GM21619 (cell line): ENCODE data around the gene KIF16B.

Source experiments
- ATAC-seq: cut with Tn5 transposase; IDR thresholded peaks from one replicate; pipeline ENCODE4 v1.9.1; 2021; ENCODE audit not compliant: unreplicated experiment

KIF16B gene

DNA sequence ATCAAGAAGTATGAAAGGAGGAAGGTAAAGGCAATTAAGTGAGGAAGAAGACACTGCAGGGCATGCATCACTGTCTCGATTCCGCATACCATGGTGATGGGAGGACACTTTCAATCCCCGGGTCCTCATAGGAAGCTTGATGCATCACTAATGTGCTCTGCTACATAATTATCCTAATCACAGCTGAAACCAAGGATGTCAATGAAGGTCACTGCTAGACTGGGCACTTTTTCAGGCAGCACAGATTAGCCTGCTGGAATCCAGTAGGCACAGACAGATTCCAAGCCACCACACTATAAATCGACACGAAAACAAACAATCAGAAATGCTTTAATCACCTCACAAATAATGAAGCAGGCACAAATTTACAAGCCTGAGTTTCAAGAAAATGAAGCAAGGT lies 206.7 kb downstream of the KIF16B start:
- no peak for ATAC-seq

DNA sequence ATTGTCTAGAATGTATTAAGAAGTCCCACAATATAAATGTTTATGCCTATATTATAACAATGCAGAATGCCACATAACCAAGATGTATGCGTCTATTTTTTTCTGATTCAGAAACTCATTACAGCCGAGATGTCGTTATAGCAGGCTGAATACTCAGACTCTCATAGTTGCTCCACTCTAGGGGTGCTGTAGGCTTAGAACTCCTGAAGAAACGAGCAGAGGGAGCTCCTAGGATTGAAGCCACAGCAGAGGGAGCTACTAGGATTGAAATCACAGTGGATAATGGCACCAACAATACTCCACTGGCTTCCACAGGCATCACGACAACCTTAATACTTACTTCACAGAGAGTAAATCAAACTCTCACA lies 208.9 kb downstream of the KIF16B start:
- no peak for ATAC-seq

DNA sequence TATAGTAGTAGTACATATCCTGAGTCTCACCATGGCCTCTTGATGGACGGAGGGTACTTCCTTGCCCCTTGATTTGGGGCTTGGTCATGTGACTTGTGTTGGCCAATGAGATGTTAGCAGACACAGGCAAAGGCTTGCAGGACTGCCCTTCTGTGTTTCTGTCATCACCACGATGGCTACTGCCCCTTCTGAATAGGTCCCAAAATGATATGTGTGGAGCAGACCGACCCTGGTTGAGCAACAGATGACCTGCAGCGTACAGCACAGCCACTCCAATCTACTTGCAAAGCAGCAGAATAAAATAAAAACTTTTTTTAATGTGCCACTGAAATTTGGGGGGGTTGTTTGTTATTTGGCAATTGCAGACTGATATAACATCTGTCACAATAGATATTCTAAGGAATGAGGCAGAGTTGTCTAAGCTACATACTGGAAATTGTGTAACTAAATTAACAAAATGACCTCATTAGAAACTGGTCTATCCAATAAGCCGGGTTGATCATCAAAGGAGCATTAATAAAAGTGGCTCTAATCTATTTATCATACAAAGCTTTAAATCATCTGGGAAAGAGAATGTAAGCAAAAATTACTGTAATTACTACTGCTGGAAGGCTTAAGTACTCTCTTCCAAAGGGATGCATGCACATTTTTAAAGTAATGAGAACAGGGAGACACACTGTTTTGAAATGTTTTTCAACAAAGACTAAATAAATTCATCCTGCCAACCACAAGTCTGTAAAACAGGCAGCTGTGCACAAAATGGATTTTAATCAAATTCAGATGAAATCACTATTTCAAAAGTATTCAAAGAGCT lies 209.5 kb downstream of the KIF16B start:
- no peak for ATAC-seq

DNA sequence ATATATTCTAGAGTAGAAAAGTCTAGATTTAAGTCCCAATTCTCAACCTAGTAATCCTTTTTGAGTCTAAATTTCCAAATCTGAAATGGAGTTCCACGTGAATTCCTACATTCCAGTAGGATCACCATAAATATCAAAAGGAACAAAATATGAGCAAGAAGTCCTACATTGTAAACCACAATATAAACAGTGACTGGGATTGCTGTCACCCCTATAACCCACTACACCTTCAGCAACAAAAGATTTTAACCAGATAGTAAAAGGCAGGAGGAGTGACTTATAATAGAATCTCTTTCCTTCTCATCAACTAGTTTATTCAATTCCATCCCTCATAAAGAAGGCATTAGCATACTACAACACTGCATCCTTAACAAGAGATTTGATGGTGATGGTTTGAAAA lies 210.6 kb downstream of the KIF16B start:
- ATAC-seq: no peak

DNA sequence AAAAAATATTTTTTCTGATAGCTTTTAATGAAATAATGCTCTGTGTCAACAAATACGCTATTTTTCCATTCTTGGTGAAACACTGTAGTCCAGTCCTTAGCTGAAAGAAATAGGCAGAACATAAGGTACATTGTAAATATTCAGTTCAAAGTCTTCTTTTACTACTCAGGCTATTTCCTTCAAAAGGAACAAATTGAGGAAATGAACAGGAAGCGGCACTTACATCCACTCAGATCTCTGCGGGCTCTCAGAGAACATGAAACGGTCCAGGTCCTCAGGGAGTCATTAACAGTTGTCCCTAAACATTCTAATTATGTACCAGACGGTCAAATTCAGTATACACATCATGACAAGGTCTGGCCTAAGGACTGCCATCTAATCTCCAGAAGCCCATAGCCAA lies 212.6 kb downstream of the KIF16B start:
- ATAC-seq: no peak

DNA sequence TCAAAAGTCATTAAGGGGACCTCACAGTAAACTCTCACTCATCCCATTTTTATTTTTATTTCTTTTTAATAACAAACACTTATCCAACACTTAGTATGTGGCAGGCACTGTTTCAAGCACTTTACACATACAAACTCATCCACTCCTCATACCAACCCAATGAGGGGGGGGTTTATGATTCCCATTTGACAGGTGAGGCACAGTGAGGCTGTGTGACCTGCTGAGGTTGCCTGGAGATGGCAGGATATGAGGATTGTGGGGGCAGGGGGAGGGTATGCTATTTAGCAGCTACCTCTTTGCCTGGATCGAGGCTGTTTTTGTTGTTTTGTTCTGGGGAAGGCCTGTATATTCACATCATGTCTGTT lies 219.8 kb downstream of the KIF16B start:
- ATAC-seq: no peak

DNA sequence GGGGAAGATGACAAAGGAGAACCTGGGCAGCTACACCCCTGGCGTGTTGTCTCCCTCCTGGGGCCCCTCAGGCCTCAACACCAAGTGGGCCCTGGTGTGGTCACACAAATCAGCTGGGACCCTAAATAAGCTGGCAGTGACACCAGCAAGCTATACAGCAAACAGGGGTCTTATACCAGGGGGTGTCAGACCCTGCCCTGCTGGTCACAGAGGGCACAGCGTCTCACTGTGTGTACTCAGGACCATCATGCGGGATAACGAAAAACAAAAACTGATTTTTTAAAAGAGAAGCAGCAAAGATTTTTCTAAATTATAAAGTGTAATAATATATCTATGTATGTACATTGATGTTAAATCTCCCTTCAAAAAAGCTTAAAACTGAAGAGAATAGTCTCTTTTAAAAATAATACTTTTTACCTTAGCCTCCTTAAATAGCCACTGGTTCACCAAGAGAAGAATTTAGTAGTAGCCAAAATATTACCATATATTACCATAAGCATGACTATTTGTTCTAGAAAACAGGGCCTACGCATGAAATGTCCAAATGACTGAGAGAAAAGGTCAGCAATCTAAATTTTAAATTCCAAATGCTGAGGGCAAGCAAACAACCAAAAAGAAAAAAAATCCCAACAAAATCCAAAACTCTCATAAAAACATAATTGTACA lies 220.4 kb downstream of the KIF16B start:
- no peak for ATAC-seq

DNA sequence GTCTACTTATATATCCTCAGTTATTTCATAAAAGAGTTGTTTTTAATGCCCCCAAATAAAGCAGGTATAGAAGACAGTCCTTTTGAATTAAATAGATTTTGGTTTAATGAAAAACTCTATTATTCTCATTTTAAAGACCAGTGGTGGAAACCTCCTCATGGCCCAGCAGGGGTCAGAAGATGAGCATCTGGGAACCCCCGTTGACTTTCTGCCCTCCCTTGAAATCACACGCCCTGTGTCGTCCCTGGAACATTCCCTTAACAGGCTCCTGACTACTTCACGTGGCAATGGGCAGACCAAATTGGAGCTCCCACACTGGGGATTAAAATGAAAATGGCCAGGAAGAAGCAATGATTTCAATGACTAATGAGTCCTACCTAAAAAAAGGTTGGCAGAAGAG lies 220.9 kb downstream of the KIF16B start:
- no peak for ATAC-seq

DNA sequence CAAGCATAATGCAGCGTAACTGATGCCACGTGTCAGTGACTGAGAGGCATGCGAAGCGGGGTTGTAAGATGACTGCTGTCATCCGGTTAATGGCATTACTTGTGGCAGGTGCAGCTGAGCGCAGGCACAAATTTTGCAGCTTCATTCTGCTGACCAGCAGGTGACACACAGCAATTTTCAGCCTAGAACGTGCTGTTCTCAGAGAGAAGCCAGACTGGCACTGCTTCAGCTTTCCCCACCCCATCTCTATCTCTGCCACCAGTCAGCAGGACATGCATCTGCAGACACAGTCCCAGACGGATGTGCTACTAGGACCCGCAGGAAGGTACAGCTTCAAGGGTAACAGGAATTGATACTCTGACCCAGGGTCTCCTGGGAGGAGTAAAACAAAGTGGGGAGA lies 221.8 kb downstream of the KIF16B start:
- ATAC-seq: no peak

DNA sequence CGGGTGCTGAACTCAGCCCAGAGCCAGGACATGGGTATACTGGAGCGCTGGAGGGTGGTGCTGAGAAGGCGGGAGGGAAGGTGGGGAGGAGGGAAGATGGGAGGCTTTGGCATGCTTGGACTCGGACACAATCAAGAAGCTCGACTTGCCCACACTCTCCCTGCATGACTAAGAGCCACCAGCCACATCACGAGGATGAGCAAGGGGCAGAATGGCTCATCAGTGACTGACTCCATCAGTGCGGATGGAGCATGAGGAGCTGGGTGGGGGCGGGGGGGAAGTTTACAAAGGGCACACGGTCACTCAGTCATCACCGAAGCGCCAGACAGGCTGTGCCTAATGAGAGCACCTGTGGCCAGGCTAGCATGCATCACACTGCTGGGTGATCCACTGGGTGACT lies 222.8 kb downstream of the KIF16B start:
- no peak for ATAC-seq

DNA sequence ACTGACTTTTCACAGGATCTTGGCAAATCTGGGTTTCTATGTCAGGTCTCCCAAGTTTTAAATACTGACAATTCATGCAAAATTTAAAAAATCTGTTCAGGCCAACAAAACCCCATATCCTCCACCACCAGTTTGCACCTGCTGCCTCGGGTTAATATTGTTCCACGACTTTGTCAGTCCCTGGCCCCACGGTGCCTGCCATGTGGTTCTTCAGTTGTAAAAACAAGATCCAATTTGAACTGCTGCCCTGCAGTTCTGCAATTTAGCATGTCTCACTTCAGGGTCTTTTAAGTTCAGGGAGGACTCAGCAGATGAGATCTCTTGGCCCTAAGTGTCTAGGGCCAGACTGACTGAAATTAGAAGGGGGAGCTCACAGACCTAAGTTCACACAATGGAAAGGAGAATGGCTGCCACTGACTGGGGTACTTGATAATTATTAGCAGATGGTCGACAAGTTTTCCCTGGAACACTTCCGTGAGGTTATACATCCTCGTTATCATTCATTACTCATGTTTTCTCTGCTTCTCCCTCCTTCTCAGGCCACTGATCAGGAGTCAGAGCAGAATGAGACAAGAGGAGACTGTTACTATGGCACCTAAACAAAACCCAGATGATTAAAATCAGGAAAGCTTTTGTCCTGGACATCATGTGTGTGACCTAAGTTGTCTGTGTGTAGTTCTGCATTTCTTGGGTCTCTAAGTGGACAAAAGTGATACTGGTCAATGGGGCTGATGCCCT lies 223.6 kb downstream of the KIF16B start:
- ATAC-seq: no peak

DNA sequence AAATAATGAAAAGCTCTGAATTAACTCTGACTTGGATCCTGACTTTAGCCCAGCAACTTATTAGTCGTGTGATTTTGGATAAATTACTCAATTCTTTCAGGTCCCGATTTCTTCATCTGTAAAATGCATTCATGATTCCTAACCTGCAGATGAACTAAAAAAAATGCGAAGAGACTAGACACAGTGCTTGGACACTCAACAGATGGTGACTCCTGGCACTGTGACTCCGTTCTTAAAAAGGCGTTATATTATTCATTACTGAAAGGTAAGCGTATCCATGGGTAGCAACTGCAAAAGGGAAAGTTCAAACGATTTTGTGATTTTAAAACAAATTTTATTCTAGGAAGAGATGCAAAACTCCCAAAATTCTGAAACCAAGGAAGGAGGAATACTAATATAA lies 226.3 kb downstream of the KIF16B start:
- ATAC-seq: no peak

DNA sequence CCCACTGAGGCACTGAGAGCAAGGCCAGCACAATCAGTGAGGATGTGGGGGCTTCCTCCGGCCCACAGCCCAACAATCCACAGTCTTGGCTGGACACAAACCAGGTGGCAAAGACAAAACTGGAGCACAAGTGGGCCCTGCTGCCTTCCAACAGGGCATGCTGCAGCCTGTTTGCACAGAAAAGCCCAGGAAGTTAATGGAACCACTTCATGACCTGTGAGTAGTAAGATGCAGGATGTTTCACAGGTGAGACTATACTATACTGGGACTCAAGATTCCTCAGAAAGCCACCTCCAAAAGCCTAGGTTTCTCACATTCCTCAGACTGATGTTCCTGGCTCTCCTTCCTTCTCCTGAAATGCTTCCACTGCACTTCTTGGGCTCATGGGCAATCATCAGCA lies 235.5 kb downstream of the KIF16B start:
- ATAC-seq: no peak

DNA sequence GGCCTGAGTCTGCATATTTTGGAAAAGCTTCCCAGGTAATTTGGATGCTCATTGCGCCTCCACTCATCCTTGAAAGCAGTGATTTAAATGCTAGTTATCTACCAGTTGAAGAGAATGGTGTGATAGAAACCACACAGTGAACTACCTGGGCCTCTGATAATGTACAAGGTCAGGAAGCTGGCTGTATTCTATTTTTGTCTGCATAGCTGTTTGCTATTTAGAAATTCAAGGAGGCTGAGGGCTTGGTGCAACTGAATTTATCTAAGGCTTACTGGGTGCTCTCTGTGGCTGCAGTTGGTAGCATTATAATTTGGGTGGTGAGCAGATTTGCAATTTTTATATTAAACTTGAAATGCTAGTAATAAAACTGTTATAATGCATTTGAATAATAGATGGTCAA lies 245.6 kb downstream of the KIF16B start:
- no peak for ATAC-seq

DNA sequence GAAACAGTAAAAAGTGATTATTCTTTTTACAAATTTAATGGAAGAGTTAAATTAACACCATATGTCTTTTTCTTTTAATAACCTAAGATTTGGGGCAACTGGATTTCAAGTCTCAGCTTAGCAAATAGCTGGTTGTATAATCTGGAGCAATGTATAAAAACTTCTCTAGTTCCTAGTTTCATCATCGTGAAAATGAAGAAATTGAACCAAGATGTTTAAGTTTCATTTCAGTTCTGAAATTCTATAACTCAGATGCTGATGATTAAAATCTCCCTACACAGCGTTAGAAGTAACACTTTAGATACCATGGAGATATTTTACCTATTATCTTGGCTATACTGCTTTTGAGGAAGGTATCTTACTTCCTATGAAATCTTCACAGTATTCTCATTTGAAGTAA lies 252.0 kb downstream of the KIF16B start:
- no peak for ATAC-seq

DNA sequence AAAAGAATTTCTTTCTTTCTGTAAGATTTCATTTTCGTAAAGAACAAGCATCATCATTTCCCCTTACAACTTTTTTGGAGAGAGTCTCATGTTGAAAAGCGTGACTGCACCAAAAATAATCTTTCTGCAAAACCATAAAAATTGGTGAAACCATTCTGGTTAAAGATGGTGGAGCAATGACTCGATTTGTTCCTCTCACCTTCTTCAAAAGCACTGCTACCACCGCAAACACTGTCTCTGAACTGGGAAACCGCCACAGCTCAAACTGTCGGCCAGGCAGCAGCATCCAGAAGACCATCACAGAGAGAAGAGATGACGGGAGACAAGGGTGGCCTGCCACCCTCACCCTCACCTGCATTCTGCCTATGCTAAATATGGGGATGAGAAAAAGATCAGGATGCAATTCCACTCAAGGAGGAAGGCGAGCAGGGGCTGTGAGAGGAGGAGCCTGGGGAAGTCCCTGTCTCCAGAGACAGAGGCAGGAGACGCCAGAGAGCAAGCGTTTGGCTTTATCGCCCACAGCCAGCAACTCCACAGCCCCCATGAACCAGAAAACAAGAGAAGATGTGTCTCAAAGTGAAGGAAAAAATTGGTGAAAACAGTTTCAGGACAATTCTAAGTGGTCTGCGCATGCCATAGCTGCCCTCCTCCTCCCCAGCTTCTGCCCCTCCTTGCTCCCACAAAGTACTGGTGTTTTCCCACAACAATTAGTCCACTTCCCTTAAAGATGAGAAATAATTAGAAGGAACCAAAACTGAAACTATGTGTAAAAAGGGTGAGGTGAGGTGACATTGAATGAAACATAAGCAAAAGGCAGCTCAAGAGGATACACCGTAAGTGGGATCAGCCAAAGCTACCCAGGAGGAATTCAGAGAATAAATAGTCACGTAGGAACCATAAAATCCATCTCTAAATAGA lies 255.5 kb downstream of the KIF16B start:
- ATAC-seq: no peak

DNA sequence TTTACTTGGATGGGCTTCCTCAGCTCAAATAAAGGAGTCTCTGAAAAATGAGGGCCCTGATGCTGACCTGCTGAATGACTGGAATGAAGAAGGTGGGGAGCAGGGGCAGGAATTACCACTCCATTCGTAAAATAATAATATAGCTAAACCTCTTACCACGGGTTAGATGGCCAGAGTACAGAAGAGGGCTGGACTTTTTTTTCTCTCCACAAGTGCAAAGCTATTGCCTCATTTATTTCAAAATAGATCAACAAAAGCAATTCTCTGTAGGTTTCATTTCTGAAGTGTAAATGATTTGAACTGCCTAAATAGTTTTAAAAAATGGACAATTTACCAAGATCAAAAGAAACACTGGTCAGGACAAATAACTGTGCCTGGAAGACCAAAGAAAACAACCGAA lies 256.7 kb downstream of the KIF16B start:
- no peak for ATAC-seq

DNA sequence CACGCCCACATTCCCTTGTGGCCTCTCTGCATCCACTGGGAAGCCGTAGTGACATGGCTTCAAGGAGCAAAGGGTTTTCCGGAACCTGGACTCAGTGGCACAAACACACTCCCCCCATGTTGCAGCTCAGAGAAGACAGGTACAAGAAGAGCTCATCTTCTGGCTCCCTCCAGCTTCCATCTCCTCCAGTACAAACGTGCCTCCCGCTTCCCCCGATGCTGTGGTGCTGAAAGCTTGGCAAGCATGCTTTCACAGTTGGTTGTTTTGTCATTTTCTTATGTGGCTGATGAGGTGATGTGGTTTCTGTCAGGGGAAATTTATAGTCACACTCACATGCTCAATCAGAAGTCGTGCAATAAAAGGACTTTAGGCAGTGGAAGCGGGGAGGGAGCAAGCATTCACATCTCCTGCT lies 258.5 kb downstream of the KIF16B start:
- no peak for ATAC-seq

DNA sequence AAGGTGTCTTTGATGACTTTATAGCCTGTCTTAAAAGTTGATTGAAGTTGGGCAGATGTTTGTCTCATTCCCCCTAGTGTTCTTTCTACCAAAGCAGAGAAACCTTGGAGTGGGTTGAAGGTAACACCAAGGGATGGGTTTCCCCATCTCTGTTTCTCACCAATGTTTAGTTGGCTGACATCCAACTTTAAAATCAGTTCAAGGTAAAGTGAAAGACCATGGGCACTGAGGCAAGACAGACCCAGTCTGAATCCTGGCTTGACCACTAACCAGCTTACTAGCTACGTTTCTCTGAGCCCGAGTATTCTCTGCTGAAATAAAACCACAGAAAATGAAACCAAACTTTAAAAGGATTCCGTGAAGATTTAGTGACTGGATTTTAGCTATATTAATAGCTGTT lies 258.9 kb downstream of the KIF16B start:
- peak; percentile 64 for ATAC-seq

DNA sequence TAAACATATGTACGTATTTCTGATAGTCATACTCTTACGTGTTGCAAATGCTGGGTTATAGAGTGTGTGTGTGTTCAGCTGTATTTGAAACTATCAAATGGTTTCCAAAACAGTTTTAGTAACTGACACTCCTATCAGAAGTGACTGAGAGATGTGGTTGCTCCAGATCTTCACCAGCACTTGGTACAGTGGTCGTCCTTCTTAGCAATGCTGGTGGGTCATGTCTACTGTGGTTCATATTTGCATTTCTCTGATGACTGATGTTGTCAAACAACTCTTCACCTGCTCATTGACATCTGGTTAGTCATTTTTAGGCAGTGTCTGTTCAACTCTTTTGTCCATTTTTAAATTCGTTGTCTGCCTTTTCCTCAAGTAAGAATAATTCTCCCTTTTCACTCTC lies 259.3 kb downstream of the KIF16B start:
- no peak for ATAC-seq

DNA sequence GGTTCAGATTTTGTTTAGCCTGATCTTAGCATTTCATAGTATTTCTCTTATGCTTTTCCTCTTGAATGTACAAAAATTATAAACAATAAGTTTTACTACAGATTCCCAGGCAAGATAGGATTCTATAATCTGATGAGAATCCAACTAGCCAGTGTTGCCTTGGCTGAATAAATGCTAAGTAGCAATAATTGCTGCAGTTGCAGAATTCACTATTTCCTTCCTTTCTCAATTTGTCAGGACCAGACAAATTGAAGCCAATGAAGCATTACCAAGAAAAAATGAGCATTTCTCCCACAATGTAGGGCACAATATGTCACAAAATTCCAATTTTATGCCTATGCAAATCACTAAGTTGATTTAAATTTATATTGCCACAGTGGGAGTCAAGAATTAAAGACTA lies 260.2 kb downstream of the KIF16B start:
- ATAC-seq: no peak
